NB4 (cell line): ENCODE results near the gene RGS4.

ENCODE experiments used
- CTCF ChIP-seq: IDR thresholded peaks from one replicate; pipeline ENCODE4 v1.5.1; 2012; ENCODE audit warnings: low read depth, low read length
- POLR2A ChIP-seq: IDR thresholded peaks from 2 replicates; pipeline ENCODE4 v1.6.1; 2011; ENCODE audit warnings: mild to moderate bottlenecking; ENCODE audit not compliant: insufficient read length; ENCODE audit errors: extremely low read depth
- TF ChIP-seq, protein P1 (sequence below): IDR thresholded peaks from 2 replicates; pipeline ENCODE4 v1.6.1; 2011; ENCODE audit warnings: low read depth, low read length

DNA sequence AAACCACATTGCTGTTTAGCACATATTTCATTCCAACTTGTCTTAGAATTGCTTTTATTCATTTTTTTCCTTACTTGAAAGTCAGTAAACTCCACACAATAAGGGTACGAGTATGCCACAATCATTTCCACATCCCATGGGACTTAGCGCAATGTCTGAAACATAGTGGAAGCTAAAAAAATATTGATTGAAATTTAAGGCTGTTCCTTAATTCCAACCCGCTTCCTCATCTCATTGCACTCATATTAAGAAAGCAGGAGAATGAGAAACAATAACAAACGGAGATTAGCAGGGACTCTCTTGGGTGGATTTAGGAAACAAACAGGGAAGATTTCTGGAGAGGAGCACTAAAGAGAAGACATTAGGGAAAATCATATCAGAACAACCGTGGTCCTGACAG is 39.3 kb upstream of the RGS4 start:
- TF ChIP-seq CTCF: no peak
- TF ChIP-seq POLR2A: no peak
- TF ChIP-seq, protein P1, sequence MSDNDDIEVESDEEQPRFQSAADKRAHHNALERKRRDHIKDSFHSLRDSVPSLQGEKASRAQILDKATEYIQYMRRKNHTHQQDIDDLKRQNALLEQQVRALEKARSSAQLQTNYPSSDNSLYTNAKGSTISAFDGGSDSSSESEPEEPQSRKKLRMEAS: no peak
